ENCODE data around the gene GLO1. TPM values are rescaled to one million over a fixed set of nuclear protein-coding genes. Genes with fewer than 3 reads are reported as not detected.

The GLO1 gene
- polyA plus RNA-seq (ENCODE audit: insufficient read length in 10 of 10), result 100 to 1,000 TPM in 9 of 10 donors, 10 to 100 TPM in 1; 99.6 to 150 (median 115) TPM
- long read RNA-seq, donor 1, transcript GLO1-201 (6 exons, 2,012 nt), result major isoform, 32 of 39 reads
- long read RNA-seq, donor 1, partial matches to known transcripts, result 7 of 39 reads
- long read RNA-seq, donor 1, other reads (novel, unspliced or antisense), result 0 of 39 reads
- long read RNA-seq, donor 2, transcript GLO1-201 (6 exons, 2,012 nt), result major isoform, 24 of 30 reads
- long read RNA-seq, donor 2, partial matches to known transcripts, result 6 of 30 reads
- long read RNA-seq, donor 2, other reads (novel, unspliced or antisense), result 0 of 30 reads
- long read RNA-seq, donor 3, result 0 reads
- long read RNA-seq, donor 4, transcript GLO1-201 (6 exons, 2,012 nt), result major isoform, 25 of 25 reads
- long read RNA-seq, donor 4, partial matches to known transcripts, result 0 of 25 reads
- long read RNA-seq, donor 4, other reads (novel, unspliced or antisense), result 0 of 25 reads
- long read RNA-seq, donor 5, transcript GLO1-201 (6 exons, 2,012 nt), result major isoform, 41 of 53 reads
- long read RNA-seq, donor 5, transcript GLO1-202 (3 exons, 1,939 nt), result minor isoform, 5 of 53 reads
- long read RNA-seq, donor 5, partial matches to known transcripts, result 7 of 53 reads
- long read RNA-seq, donor 5, other reads (novel, unspliced or antisense), result 0 of 53 reads
- long read RNA-seq, donor 6, transcript GLO1-201 (6 exons, 2,012 nt), result major isoform, 31 of 41 reads
- long read RNA-seq, donor 6, partial matches to known transcripts, result 8 of 41 reads
- long read RNA-seq, donor 6, other reads (novel, unspliced or antisense), result 0 of 41 reads
- long read RNA-seq, donor 7, transcript GLO1-201 (6 exons, 2,012 nt), result major isoform, 26 of 34 reads
- long read RNA-seq, donor 7, partial matches to known transcripts, result 8 of 34 reads
- long read RNA-seq, donor 7, other reads (novel, unspliced or antisense), result 0 of 34 reads
- long read RNA-seq, donor 8, transcript GLO1-201 (6 exons, 2,012 nt), result major isoform, 21 of 29 reads
- long read RNA-seq, donor 8, partial matches to known transcripts, result 8 of 29 reads
- long read RNA-seq, donor 8, other reads (novel, unspliced or antisense), result 0 of 29 reads
- long read RNA-seq, donor 9, transcript GLO1-201 (6 exons, 2,012 nt), result major isoform, 14 of 14 reads
- long read RNA-seq, donor 9, partial matches to known transcripts, result 0 of 14 reads
- long read RNA-seq, donor 9, other reads (novel, unspliced or antisense), result 0 of 14 reads

- peak; percentile 98 to 99 (median 99) for DNase-seq
Observed at GRCh38 chr6:38702558-38703397, at the start of gene GLO1. Gene GLO1, minus strand, starts transcription at chr6:38703145. Its CDS starts 91 bp downstream, at chr6:38703054.

GRCh38 chr6:38750968-38751615 lies 48.1 kb upstream of the GLO1 start:
- DNase-seq, result no peak

DNA sequence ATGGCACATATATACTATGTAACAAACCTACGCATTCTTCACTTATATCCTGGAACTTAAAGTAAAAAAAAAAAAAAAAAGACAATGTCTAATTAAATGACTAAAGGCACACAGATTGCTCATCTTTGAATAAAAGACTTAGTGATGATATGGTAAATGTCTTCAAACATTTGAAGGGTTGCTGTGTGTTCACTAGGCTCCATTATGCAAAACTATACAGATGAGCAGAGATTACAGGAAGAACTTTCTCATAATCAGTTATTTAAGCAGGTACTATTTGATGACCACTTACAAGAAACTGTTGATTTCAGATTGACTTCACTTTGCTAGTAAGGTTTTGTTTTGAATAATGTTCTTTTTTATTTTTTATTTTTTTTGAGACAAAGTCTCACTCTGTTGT lies 46.5 kb upstream of the GLO1 start:
- no peak for DNase-seq

DNA sequence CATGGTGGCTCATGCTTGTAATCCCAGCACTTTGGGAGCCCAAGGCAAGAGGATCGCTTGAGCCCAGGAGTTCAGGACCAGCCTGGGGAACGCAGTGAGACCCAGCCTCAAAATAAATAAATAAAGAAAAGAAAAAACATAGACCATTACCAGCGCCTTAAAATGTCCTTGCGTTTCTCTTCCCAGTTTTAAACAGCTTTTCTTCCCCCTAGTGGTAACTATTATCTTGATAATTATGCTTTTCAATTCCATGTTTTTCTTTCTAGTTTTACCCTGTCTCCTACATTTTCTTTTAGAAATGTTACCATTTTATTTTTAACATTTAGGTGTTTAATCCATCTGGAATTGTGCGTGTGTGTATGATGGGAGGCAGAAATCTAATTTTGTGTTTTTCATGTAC lies 36.6 kb upstream of the GLO1 start:
- DNase-seq, result no peak

DNA sequence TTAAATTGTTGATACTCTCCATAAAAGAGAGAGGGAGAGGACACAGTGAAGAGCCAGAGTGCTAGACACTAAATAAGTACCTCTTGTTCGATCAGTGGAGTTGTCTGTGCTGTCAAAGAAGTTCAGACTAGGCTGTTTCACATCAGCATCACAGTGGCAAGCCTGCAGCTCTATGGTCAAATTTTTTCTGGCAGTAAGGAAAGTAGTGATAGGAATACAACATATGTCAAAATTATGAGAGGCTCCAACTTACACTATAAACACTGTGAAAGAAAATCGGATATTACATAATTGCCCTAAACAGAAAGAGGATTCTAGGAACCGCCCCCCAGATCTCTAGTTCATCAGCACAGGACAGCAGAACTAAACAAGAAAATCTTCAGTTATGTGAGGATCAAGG lies 35.3 kb upstream of the GLO1 start:
- no peak for DNase-seq

DNA sequence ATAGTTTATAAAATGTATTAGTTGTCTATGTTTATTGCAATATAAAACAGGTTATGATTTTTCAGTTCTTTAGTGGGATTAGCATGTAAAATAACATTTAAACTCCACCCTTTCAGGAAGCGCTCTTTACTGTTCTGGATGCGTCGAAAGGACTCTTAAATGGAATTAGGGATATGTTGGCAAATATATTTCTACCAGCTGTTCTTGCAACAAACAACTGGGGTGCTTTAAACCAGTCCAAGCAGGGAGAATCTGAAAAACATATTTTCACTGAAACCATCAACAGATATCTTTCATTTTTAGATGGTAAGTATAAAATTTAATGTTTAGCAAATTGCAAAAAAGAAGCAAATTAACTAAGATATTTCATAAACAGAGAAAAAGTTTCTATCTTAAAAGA lies 34.0 kb upstream of the GLO1 start:
- no peak for DNase-seq

DNA sequence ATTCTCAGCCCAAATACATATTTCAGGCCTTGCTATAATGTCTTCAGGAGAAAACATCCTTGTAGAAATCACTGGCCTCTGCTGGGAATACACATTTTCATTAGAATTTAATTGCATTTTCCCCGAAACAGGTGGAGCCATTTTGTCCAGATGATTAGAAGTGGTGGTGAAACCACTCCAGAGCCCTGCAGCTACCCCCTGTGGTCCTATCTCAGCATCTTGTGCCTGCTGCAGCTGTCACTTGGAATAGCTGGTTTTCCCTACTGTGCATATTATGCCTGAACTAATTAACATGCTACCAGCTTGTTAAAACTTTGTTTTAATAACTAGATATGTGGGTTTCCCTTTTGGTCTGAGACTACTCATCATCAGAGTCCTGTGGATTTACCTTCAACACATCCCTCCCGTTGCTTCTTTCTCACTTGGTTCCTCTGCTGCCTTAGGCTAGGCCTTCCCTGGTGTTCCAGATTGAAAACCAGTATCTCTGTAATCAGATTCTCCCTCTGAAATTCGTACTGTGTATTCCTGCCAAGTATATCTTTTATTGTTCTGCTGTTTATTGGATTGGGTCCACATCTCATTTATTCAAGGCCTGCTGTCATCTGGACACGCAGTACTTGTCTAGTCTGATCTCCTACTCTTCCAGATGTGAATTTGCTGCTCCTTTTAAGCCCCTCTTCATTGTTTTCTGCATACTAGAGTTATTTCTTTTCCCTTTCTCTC lies 27.4 kb upstream of the GLO1 start:
- DNase-seq, result peak in 2 of 3 donors; percentile 23 to 53

- DNase-seq, result no peak
Observed at GRCh38 chr6:38728203-38728602, 25.3 kb upstream of the GLO1 start.

- no peak for DNase-seq
Observed at GRCh38 chr6:38725414-38726183, 22.7 kb upstream of the GLO1 start.

GRCh38 chr6:38724343-38724742 lies 21.4 kb upstream of the GLO1 start:
- no peak for DNase-seq

- DNase-seq, result no peak
Observed at GRCh38 chr6:38723783-38724182, 20.8 kb upstream of the GLO1 start.

- no peak for DNase-seq
Observed at GRCh38 chr6:38722727-38723334, 19.9 kb upstream of the GLO1 start.

DNA sequence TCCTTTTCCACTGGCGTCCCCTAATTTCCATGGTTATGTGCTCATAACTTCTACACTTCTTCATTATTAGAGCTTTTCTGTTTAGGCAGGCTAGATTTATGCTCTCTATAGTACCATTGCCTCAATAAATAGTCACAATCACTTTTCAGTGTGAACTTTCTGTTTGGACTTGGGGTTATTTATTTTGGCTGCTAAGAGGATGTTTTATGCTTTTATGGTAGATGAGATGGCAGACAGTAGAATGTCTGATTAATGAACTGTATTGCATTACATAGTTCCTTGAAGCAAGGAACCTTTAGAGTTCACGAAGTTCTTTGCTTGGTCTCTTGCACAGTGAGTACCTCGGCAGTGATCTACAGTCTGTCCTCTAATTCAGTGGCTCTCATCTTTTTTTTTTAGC lies 19.1 kb upstream of the GLO1 start:
- DNase-seq, result no peak

GRCh38 chr6:38720295-38720694 lies 17.4 kb upstream of the GLO1 start:
- DNase-seq, result no peak

DNA sequence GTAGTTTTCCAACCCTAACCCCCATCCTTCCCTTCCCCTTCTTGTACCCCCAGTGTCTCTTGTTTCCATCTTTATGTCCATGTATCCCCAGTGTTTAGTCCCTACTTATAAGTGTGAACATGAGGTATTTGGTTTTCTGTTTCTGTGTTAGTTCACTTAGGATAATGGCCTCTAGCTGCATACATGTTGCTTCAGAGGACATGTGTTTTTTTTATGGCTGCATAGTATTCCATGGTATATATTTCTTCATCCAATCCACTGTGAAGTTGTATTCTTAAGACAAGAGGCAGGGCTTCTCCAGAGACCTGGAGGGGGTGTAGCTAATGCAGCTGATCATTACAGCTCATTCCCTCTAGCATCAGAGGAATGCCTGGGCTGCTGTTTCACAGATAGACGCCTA lies 16.4 kb upstream of the GLO1 start:
- DNase-seq, result no peak

DNA sequence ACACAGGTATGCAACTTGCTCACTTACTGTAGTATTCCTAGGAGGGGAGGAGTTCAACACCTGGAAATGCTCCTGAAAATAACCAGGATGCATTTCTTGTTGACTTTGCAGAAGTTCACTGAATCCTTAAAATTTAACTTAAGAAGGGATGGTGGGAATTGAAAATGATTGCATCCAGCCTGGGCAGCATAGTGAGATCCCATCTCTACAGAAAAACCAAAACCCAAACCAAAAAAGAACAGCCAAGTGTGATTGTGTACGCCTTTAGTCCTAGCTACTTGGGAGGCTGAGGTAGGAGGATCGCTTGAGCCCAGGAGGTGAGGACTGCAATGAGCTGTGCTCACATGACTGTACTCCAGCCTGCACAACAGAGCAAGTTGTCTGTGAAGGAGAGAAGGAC lies 13.9 kb upstream of the GLO1 start:
- DNase-seq, result no peak

DNA sequence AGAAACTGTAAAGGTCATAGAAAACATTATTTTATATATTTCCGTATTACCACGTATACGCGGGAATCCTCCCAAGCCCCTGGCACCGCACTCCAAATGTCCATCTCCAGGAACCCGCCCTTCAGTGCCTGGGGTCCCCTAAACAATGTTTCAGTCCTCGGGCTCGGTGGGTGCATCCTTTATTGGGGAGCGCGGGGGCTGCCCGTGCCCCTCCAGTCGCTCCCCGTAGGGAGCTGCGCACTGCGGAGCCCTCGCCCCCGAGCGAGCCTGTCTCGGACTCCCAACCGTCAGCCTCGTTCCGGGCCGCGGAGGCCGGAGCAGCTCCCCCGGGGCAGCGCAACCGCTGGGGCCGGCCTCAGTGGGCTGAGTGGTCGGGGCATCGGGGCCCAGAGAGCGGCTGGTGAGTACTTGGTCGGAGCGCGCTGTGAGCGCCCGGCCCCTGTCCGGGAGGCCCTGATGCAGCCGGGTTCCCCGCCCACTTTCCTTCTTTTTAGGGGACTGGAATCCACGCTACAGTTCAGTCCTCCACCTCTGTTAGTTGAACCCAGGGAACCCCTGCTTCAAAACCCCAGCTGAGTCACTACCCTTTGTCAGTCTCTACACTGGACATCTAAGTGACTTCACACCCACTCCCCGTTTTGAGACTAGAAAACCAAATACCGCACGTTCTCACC lies 12.2 kb upstream of the GLO1 start, which contains the start of gene DNAH8:
TSS of gene DNAH8 (plus strand) at position 296 of the 674 bp plus-strand sequence. CDS start 7,499 bp downstream, outside the sequence.
- peak in 1 of 3 donors; percentile 29 for DNase-seq
